ENCODE data around the gene PIM1. TPM values are rescaled to one million over a fixed set of nuclear protein-coding genes. Genes with fewer than 3 reads are reported as not detected.

PIM1 gene
- polyA plus RNA-seq, 2 donors = 174 to 178 TPM

GRCh38 chr6:37204014-37204751 is 34.2 kb downstream of the PIM1 start:
- Histone ChIP-seq H3K27ac (ENCODE audit: low read depth in 2 of 2, low read length in 1 of 2) (no peak overlapping the region), H3K4me3 (ENCODE audit: low read depth in 1 of 2, low read length in 2 of 2) (no peak overlapping the region), H3K9me3 (ENCODE audit: control insufficient read depth in 2 of 2, insufficient read depth in 1 of 2, low read depth in 1 of 2, low read length in 1 of 2) (no peaks in the 10 kb centered on the region), H3K36me3 (ENCODE audit: control insufficient read depth in 2 of 2, insufficient read depth in 2 of 2, low read length in 1 of 2) (no peaks in the 10 kb centered on the region), H3K4me1 (ENCODE audit: control insufficient read depth in 2 of 2, insufficient read depth in 2 of 2, low read length in 1 of 2) (peaks cover 0 to 3% of the 10 kb centered on the region in 2 donors), H3K27me3 (ENCODE audit: control insufficient read depth in 1 of 2, insufficient read depth in 2 of 2, low read length in 2 of 2) (no peaks in the 10 kb centered on the region)
- WGBS, 2 donors = 61 to 75% methylated on average over 7 of the region's 7 CpGs

DNA sequence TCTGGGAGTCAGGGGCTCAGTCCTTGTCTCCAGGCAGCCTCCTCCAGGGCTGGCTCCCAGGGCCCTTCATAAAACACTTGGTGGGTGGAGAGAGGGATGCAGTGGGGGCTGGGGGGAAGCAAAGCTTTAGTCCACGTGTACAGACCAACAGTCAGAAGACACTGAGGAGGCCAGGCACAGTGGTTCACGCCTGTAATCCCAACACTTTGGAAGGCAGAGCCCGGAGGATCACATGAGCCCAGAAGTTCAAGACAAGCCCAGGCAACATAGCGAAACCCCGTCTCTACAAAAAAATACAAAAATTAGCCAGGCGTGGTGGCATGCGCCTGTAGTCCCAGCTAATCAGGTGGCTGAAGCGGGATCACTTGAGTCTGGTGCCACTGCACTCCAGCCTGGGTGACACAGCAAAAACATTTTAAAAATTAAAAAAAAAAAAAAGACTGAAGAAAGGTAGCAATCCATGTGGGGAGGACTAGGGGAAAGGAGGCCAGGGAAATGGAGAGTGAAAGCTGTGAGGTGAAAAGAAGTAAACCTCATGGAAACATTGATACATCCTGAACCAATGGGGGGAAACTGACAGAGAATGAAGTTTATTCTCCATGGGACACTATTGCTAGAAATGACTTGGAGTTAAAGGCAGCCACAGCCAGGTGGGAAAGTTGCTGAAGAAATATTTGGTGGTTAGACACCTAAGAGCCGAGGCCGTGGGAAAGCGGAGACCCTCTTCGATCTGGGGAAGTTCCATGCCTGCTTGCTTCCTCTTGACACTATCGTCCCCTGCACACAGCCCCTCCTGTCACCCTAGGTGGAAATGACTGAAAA is 35.4 kb downstream of the PIM1 start:
- Histone ChIP-seq H3K27me3 (ENCODE audit: control insufficient read depth in 1 of 2, insufficient read depth in 2 of 2, low read length in 2 of 2) (no peaks in the 10 kb centered on the region), H3K9me3 (ENCODE audit: control insufficient read depth in 2 of 2, insufficient read depth in 1 of 2, low read depth in 1 of 2, low read length in 1 of 2) (no peaks in the 10 kb centered on the region), H3K27ac (ENCODE audit: low read depth in 2 of 2, low read length in 1 of 2) (peak overlapping the region; percentile 3 to 15), H3K4me3 (ENCODE audit: low read depth in 1 of 2, low read length in 2 of 2) (no peak overlapping the region), H3K36me3 (ENCODE audit: control insufficient read depth in 2 of 2, insufficient read depth in 2 of 2, low read length in 1 of 2) (no peaks in the 10 kb centered on the region), H3K4me1 (ENCODE audit: control insufficient read depth in 2 of 2, insufficient read depth in 2 of 2, low read length in 1 of 2) (peaks cover 0 to 3% of the 10 kb centered on the region in 2 donors)
- 61 to 63% methylated on average over 13 of the region's 13 CpGs for WGBS, 2 donors

DNA sequence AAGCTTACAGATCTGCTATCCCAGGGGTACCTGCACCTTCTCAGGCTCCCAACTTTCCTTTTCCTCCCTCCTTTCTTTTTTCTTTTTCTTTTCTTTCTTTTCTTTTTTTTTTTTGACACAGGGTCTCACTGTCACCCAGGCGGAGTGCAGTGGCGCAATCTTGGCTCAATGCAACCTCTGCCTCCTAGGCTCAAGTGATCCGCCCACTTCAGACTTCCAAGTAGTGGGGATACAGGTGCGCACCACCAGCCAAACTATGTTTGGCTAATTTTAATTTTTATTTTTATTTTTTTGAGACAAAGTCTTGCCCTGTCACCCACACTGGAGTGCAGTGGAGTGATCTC is 36.0 kb downstream of the PIM1 start:
- Histone ChIP-seq H3K9me3 (ENCODE audit: control insufficient read depth in 2 of 2, insufficient read depth in 1 of 2, low read depth in 1 of 2, low read length in 1 of 2) (no peaks in the 10 kb centered on the region), H3K27me3 (ENCODE audit: control insufficient read depth in 1 of 2, insufficient read depth in 2 of 2, low read length in 2 of 2) (no peaks in the 10 kb centered on the region), H3K4me1 (ENCODE audit: control insufficient read depth in 2 of 2, insufficient read depth in 2 of 2, low read length in 1 of 2) (peaks cover 0 to 3% of the 10 kb centered on the region in 2 donors), H3K27ac (ENCODE audit: low read depth in 2 of 2, low read length in 1 of 2) (peak overlapping the region in 1 of 2 donors; percentile 3), H3K4me3 (ENCODE audit: low read depth in 1 of 2, low read length in 2 of 2) (no peak overlapping the region), H3K36me3 (ENCODE audit: control insufficient read depth in 2 of 2, insufficient read depth in 2 of 2, low read length in 1 of 2) (no peaks in the 10 kb centered on the region)
- 92 to 97% methylated on average over 4 of the region's 4 CpGs for WGBS, 2 donors

DNA sequence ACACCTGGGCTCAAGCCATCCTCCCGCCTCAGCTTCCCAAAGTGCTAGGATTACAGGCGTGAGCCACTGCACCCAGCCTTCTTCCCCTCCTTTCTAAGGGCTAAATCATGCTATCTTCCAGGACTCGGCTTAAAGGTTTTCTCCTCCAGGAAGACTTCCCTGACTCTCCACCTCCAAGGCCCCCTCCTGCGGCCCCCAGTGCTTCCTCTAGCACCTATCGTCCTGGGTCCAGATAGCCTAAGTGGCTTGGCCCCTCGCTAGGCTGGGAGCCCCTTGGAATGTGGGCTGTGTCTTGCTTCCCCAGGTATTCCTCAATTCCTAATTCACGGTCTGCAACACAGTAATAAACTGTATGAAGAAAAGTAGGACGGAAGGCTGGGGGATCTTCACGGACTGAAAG is 36.7 kb downstream of the PIM1 start:
- Histone ChIP-seq H3K9me3 (ENCODE audit: control insufficient read depth in 2 of 2, insufficient read depth in 1 of 2, low read depth in 1 of 2, low read length in 1 of 2) (no peaks in the 10 kb centered on the region), H3K36me3 (ENCODE audit: control insufficient read depth in 2 of 2, insufficient read depth in 2 of 2, low read length in 1 of 2) (no peaks in the 10 kb centered on the region), H3K27ac (ENCODE audit: low read depth in 2 of 2, low read length in 1 of 2) (no peak overlapping the region), H3K27me3 (ENCODE audit: control insufficient read depth in 1 of 2, insufficient read depth in 2 of 2, low read length in 2 of 2) (no peaks in the 10 kb centered on the region), H3K4me1 (ENCODE audit: control insufficient read depth in 2 of 2, insufficient read depth in 2 of 2, low read length in 1 of 2) (peaks cover 0 to 3% of the 10 kb centered on the region in 2 donors), H3K4me3 (ENCODE audit: low read depth in 1 of 2, low read length in 2 of 2) (no peak overlapping the region)
- WGBS, 2 donors = 91 to 93% methylated on average over 9 of the region's 9 CpGs

GRCh38 chr6:37207903-37208456 is 38.0 kb downstream of the PIM1 start:
- Histone ChIP-seq H3K27ac (ENCODE audit: low read depth in 2 of 2, low read length in 1 of 2) (no peak overlapping the region), H3K4me3 (ENCODE audit: low read depth in 1 of 2, low read length in 2 of 2) (no peak overlapping the region), H3K9me3 (ENCODE audit: control insufficient read depth in 2 of 2, insufficient read depth in 1 of 2, low read depth in 1 of 2, low read length in 1 of 2) (no peaks in the 10 kb centered on the region), H3K36me3 (ENCODE audit: control insufficient read depth in 2 of 2, insufficient read depth in 2 of 2, low read length in 1 of 2) (no peaks in the 10 kb centered on the region), H3K27me3 (ENCODE audit: control insufficient read depth in 1 of 2, insufficient read depth in 2 of 2, low read length in 2 of 2) (no peaks in the 10 kb centered on the region), H3K4me1 (ENCODE audit: control insufficient read depth in 2 of 2, insufficient read depth in 2 of 2, low read length in 1 of 2) (peaks cover 0 to 3% of the 10 kb centered on the region in 2 donors)
- 59 to 60% methylated on average over 7 of the region's 7 CpGs for WGBS, 2 donors

GRCh38 chr6:37208793-37209192 is 38.8 kb downstream of the PIM1 start:
- Histone ChIP-seq H3K9me3 (ENCODE audit: control insufficient read depth in 2 of 2, insufficient read depth in 1 of 2, low read depth in 1 of 2, low read length in 1 of 2) (no peaks in the 10 kb centered on the region), H3K4me1 (ENCODE audit: control insufficient read depth in 2 of 2, insufficient read depth in 2 of 2, low read length in 1 of 2) (peaks cover 0 to 3% of the 10 kb centered on the region in 2 donors), H3K4me3 (ENCODE audit: low read depth in 1 of 2, low read length in 2 of 2) (no peak overlapping the region), H3K36me3 (ENCODE audit: control insufficient read depth in 2 of 2, insufficient read depth in 2 of 2, low read length in 1 of 2) (no peaks in the 10 kb centered on the region), H3K27ac (ENCODE audit: low read depth in 2 of 2, low read length in 1 of 2) (no peak overlapping the region), H3K27me3 (ENCODE audit: control insufficient read depth in 1 of 2, insufficient read depth in 2 of 2, low read length in 2 of 2) (no peaks in the 10 kb centered on the region)
- 94 to 95% methylated on average over 7 of the region's 7 CpGs for WGBS, 2 donors

- Histone ChIP-seq H3K27ac (ENCODE audit: low read depth in 2 of 2, low read length in 1 of 2) (peak overlapping the region in 1 of 2 donors; percentile 7), H3K36me3 (ENCODE audit: control insufficient read depth in 2 of 2, insufficient read depth in 2 of 2, low read length in 1 of 2) (no peaks in the 10 kb centered on the region)
- 83 to 86% methylated on average over 12 of the region's 12 CpGs for WGBS, 2 donors
These were observed 39.7 kb downstream of the PIM1 start for GRCh38 chr6:37209461-37210205.

DNA sequence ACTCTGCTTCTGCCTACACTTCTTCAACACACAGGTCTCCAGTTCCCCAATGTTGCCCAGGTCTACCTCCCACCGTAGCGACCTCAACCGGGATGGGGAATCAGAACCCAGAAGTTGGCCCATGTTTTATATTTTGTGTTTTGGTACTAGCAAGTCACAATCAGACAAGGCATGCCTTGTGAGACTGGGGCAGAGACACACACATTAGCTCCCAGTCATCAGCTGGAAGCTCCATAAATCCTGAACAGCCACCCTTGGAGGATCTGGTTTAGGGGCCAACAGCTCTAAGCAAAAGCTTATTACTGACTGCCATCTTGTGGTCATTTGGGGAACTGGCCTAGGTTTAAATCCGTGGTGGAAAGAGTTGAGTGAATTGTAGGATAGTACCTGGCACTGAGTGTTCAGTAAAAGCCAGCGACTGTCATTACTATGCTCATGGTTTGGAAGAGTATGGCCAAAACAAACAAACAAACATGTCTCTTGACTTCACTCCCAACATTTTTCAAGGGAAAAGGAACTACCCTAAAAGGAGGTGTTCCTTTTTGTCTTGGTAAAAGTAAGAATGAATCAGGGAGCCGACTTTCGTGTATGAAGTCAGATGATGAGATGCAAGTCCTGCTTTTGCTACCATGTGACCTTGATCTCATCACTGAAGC is 40.5 kb downstream of the PIM1 start:
- 59 to 61% methylated on average over 7 of the region's 7 CpGs for WGBS, 2 donors
- Histone ChIP-seq H3K36me3 (ENCODE audit: control insufficient read depth in 2 of 2, insufficient read depth in 2 of 2, low read length in 1 of 2) (no peaks in the 10 kb centered on the region), H3K9me3 (ENCODE audit: control insufficient read depth in 2 of 2, insufficient read depth in 1 of 2, low read depth in 1 of 2, low read length in 1 of 2) (no peaks in the 10 kb centered on the region), H3K27me3 (ENCODE audit: control insufficient read depth in 1 of 2, insufficient read depth in 2 of 2, low read length in 2 of 2) (no peaks in the 10 kb centered on the region), H3K27ac (ENCODE audit: low read depth in 2 of 2, low read length in 1 of 2) (peak overlapping the region in 1 of 2 donors; percentile 7), H3K4me1 (ENCODE audit: control insufficient read depth in 2 of 2, insufficient read depth in 2 of 2, low read length in 1 of 2) (no peaks in the 10 kb centered on the region), H3K4me3 (ENCODE audit: low read depth in 1 of 2, low read length in 2 of 2) (no peak overlapping the region)

More at GRCh38 chr6:37209461-37210205, 39.7 kb downstream of the PIM1 start:
- peaks cover 0 to 3% of the 10 kb centered on the region in 2 donors for H3K4me1 ChIP-seq (ENCODE audit: control insufficient read depth in 2 of 2, insufficient read depth in 2 of 2, low read length in 1 of 2)
- H3K9me3 ChIP-seq (ENCODE audit: control insufficient read depth in 2 of 2, insufficient read depth in 1 of 2, low read depth in 1 of 2, low read length in 1 of 2) = no peaks in the 10 kb centered on the region
- no peak overlapping the region for H3K4me3 ChIP-seq (ENCODE audit: low read depth in 1 of 2, low read length in 2 of 2)
- no peaks in the 10 kb centered on the region for H3K27me3 ChIP-seq (ENCODE audit: control insufficient read depth in 1 of 2, insufficient read depth in 2 of 2, low read length in 2 of 2)

GRCh38 chr6:37212268-37212667 is 42.3 kb downstream of the PIM1 start:
- H3K4me3 ChIP-seq (ENCODE audit: low read depth in 1 of 2, low read length in 2 of 2) = no peak overlapping the region
- 87 to 91% methylated on average over 9 of the region's 9 CpGs for WGBS, 2 donors

More at GRCh38 chr6:37212268-37212667, 42.3 kb downstream of the PIM1 start:
- Histone ChIP-seq H3K36me3 (ENCODE audit: control insufficient read depth in 2 of 2, insufficient read depth in 2 of 2, low read length in 1 of 2) (no peaks in the 10 kb centered on the region), H3K9me3 (ENCODE audit: control insufficient read depth in 2 of 2, insufficient read depth in 1 of 2, low read depth in 1 of 2, low read length in 1 of 2) (no peaks in the 10 kb centered on the region), H3K4me1 (ENCODE audit: control insufficient read depth in 2 of 2, insufficient read depth in 2 of 2, low read length in 1 of 2) (no peaks in the 10 kb centered on the region), H3K27me3 (ENCODE audit: control insufficient read depth in 1 of 2, insufficient read depth in 2 of 2, low read length in 2 of 2) (no peaks in the 10 kb centered on the region), H3K27ac (ENCODE audit: low read depth in 2 of 2, low read length in 1 of 2) (no peak overlapping the region)
